HEK293T (cell line): ENCODE results near the gene MEGF6.

ENCODE experiments used
- CTCF ChIA-PET: fragments of 350-600 bp; formaldehyde crosslinking; extraction: SDS; loops from one replicate; lab custom pipeline; 2021; ENCODE audit warnings: antibody characterized with exemption, inconsistent platforms; lab: Yijun Ruan, JAX
- POLR2A ChIA-PET: fragments of 350-600 bp; formaldehyde crosslinking; extraction: SDS; loops from one replicate; lab custom pipeline; 2020; ENCODE audit warnings: antibody characterized with exemption, inconsistent platforms; lab: Yijun Ruan, JAX
- DNase-seq: peaks from one replicate; pipeline ENCODE4 v3.0.0; 2012; ENCODE audit warnings: mixed read lengths; ENCODE audit errors: extremely low spot score
- ARNT ChIP-seq: fragments of 450-650 bp; IDR thresholded peaks from 2 replicates; pipeline ENCODE4 v1.6.1; 2017; ENCODE audit warnings: mild to moderate bottlenecking
- BHLHE40 ChIP-seq: fragments of 450-650 bp; IDR thresholded peaks from 2 replicates; pipeline ENCODE4 v1.6.1; 2016; ENCODE audit warnings: mild to moderate bottlenecking, moderate library complexity, borderline replicate concordance
- CTBP1 ChIP-seq: fragments of 450-650 bp; IDR thresholded peaks from 2 replicates; pipeline ENCODE4 v1.6.1; 2016; ENCODE audit warnings: borderline replicate concordance
- ELF4 ChIP-seq: fragments of 450-650 bp; IDR thresholded peaks from 2 replicates; pipeline ENCODE4 v1.6.1; 2017; ENCODE audit warnings: antibody characterized with exemption
- FOXA1 ChIP-seq: fragments of 450-650 bp; IDR thresholded peaks from 2 replicates; pipeline ENCODE4 v1.6.1; 2016; ENCODE audit warnings: mild to moderate bottlenecking
- FOXK2 ChIP-seq: fragments of 450-650 bp; IDR thresholded peaks from 2 replicates; pipeline ENCODE4 v1.6.1; 2016; ENCODE audit warnings: mild to moderate bottlenecking
- FOXM1 ChIP-seq: fragments of 450-650 bp; IDR thresholded peaks from 2 replicates; pipeline ENCODE4 v1.6.1; 2017; ENCODE audit warnings: mild to moderate bottlenecking, borderline replicate concordance
- HDGF ChIP-seq: fragments of 450-650 bp; IDR thresholded peaks from 2 replicates; pipeline ENCODE4 v1.6.1; 2017; ENCODE audit warnings: antibody characterized with exemption, borderline replicate concordance
- L3MBTL2 ChIP-seq: fragments of 450-650 bp; conservative IDR thresholded peaks from 2 replicates; pipeline ENCODE4 v1.6.1; 2016; ENCODE audit warnings: mild to moderate bottlenecking
- LEF1 ChIP-seq: fragments of 450-650 bp; IDR thresholded peaks from 2 replicates; pipeline ENCODE4 v1.6.1; 2017; ENCODE audit warnings: mild to moderate bottlenecking, borderline replicate concordance
- NFRKB ChIP-seq: fragments of 450-650 bp; IDR thresholded peaks from 2 replicates; pipeline ENCODE4 v1.6.1; 2016; ENCODE audit warnings: mild to moderate bottlenecking, moderate library complexity
- SP1 ChIP-seq: fragments of 450-650 bp; IDR thresholded peaks from 2 replicates; pipeline ENCODE4 v1.6.1; 2017
- SUZ12 ChIP-seq: fragments of 450-650 bp; IDR thresholded peaks from 2 replicates; pipeline ENCODE4 v1.6.1; 2016; ENCODE audit warnings: mild to moderate bottlenecking
- TARDBP ChIP-seq: fragments of 450-650 bp; IDR thresholded peaks from 2 replicates; pipeline ENCODE4 v1.6.1; 2016
- ZNF384 ChIP-seq: fragments of 450-650 bp; IDR thresholded peaks from 2 replicates; pipeline ENCODE4 v1.6.1; 2016
- TF ChIP-seq, protein P1 (sequence below): fragments of 450-650 bp; IDR thresholded peaks from 2 replicates; pipeline ENCODE4 v1.6.1; 2016

Gene MEGF6

DNA sequence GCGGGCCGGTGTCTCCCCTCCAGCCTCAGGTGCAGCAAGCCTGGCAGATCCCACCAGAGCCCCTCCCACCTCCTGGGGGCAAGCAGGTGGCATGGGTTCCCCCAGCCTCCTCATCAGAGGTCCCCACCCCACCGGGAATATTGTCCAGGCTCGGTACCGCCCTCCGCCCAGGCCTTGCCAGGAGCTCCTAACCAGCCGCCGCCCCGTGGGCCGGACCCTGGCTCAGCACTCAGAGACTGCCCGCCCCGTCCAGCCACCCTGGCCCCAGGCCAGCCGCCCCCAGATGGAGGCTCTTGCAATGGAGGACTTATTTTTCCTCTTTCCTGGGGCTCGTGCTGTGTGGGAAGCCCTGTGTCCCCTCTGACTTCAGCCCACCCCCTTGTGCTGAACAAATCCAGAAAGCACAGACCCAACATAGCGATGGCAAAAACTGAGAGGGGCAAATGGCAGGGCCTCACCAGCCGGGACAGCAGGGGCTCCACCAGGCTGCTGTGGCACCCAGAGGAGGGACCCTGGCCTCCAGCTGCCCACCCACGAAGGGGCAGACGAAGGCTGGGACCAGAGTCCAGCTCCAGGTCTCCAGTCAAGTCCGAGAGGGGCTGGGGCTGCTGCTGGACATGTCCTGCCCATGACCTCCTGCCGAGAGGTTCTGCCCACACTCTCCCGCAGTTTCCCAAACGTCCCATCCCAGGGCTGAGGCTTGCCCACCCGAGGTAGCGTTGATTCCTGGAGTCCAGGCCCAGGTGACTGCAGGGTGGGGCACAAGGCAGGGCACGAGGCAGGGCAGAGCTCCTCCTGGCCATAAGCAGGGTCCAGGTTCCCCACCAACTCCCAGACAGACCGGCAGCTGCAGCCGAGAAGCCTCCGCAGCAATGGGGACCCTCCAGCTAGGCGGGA, 7.5 kb downstream of the MEGF6 start:
- CTCF ChIA-PET: interaction anchor here (0.5 kb wide), 1 partner anchor 90 kb away, joined by 3 read pairs; no protein-coding TSS in a partner anchor
- TF ChIP-seq FOXM1 (no peak), ZNF384 (no peak), FOXK2 (no peak), ELF4 (no peak), BHLHE40 (no peak), NFRKB (no peak), ARNT (no peak)
- TF ChIP-seq, protein P1, sequence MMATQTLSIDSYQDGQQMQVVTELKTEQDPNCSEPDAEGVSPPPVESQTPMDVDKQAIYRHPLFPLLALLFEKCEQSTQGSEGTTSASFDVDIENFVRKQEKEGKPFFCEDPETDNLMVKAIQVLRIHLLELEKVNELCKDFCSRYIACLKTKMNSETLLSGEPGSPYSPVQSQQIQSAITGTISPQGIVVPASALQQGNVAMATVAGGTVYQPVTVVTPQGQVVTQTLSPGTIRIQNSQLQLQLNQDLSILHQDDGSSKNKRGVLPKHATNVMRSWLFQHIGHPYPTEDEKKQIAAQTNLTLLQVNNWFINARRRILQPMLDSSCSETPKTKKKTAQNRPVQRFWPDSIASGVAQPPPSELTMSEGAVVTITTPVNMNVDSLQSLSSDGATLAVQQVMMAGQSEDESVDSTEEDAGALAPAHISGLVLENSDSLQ: no peak
- POLR2A ChIA-PET: no interaction called here
- DNase-seq: no peak

DNA sequence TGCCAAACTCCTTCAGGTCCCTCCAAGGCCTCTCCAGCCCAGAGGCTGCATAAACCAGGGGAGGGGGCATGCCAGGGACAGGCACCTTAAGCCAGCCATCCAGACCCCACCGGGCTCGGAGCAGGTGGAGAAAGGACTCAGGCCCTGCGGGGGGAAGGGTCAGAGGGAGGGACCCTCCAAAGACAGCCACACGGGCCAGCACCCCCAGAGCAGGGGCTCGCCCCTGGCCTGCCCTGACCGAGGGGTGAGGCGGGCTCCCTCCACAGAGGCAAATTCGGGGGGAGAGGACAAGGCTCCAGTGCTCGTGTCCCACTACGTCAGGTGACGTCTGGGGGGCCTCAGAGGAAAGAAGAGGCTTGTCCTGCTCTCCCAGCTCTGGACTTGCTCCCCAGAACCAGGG, 8.2 kb downstream of the MEGF6 start:
- ChIA-PET CTCF (interaction anchor here (0.5 kb wide), 1 partner anchor 89 kb away, joined by 3 read pairs; no protein-coding TSS in a partner anchor), POLR2A (no interaction called here)
- TF ChIP-seq ELF4 (no peak), HDGF (no peak), CTBP1 (no peak), FOXA1 (no peak), BHLHE40 (no peak), TARDBP (no peak), FOXK2 (no peak), ARNT (no peak), SP1 (no peak), ZNF384 (no peak), LEF1 (no peak), SUZ12 (no peak), NFRKB (no peak), FOXM1 (no peak), L3MBTL2 (no peak)
- TF ChIP-seq, protein P1: no peak
- DNase-seq: no peak

DNA sequence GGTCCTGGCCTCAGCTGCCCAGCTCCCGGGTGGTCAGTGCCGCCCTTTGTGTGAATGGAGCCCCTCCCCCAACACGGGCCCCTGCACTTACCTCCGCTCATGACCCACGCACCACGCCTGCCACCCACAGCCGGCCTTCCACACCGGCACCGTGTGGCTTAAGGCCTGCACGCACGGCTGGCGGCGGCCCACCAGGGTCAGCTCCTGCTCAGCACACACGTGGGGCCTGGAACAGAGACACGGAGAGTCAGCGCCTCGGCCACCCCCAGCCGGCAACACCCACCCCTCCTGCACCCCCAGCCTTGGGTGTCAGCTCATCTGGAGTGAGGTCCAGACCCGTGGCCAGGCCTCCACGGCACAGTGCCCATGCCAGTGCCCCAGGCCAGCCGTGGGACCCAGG, 8.9 kb downstream of the MEGF6 start:
- DNase-seq: no peak
- ChIA-PET POLR2A (no interaction called here), CTCF (no interaction called here)
- TF ChIP-seq ELF4 (no peak), SUZ12 (no peak), HDGF (no peak), SP1 (no peak), CTBP1 (no peak), FOXK2 (no peak), FOXM1 (no peak), BHLHE40 (no peak), ZNF384 (no peak), ARNT (no peak), NFRKB (no peak), TARDBP (no peak), L3MBTL2 (no peak), FOXA1 (no peak), LEF1 (no peak)
- TF ChIP-seq, protein P1: no peak

DNA sequence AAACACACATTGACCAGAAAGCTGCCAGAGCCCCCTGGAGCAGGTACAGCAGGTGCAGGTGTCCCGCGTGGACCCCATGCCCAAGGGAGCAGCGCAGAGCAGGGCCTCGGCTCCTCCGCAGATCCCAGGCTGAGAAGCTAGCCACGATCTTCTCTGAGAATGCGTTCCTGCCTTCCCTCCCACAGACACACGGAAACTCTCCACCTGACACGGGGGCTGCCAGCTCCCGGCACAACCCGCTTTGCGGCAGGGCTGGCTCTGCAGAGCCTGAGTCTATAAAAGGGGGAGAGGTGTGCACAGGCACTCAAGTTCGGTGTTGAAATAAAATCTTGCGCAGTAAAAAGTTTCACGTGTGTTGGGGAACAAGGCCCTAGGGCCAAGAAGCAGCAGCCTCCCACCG, 9.6 kb downstream of the MEGF6 start:
- no peak for DNase-seq
- ChIA-PET CTCF (interaction anchor here (1.1 kb wide), 1 partner anchor 13 kb away, joined by 3 read pairs; no protein-coding TSS in a partner anchor), POLR2A (no interaction called here)
- TF ChIP-seq BHLHE40 (no peak), SUZ12 (no peak), FOXA1 (no peak), NFRKB (no peak), SP1 (no peak), L3MBTL2 (no peak), LEF1 (no peak), ZNF384 (no peak), FOXM1 (no peak), TARDBP (no peak), CTBP1 (no peak), ELF4 (no peak)
- TF ChIP-seq, protein P1: no peak

DNA sequence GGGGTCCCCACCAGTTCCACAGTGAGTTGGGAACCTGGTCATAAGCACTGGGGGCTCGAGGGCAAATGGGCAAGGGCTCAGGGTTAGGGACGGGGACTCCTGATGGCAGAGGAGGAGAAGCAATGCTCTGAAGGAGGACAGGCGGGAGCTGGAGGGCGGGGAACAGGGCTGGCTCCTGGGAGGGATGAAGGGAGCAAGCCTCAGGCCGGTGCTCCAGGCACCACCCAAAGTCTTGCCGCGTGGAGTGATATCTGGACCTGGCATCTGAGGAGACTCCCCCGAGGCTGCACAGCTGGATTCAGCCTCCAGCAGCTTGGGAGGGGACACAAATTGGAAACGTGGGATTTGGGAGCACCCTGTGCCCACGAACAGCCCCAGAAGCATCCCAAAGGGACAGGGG, 11.0 kb downstream of the MEGF6 start:
- POLR2A ChIA-PET: no interaction called here
- CTCF ChIA-PET: no interaction called here
- DNase-seq: no peak
- no peak for TF ChIP-seq ELF4
- no peak for TF ChIP-seq TARDBP
- no peak for TF ChIP-seq LEF1
- no peak for TF ChIP-seq FOXA1
- TF ChIP-seq HDGF: no peak
- no peak for TF ChIP-seq BHLHE40
- TF ChIP-seq CTBP1: no peak
